Limb (tissue), 2 donors: ENCODE measurements around the gene IFNGR1.
"Not testable (repeated sequence)": the region's sequence is repeated elsewhere in the genome, so short reads cannot be mapped to it uniquely, and the experiment has no call there.

Source experiments
- DNase-seq, 2 donors: peaks; one replicate each; pipeline ENCODE4 v3.0.0-alpha.2; 2016; ENCODE audit errors: extremely low spot score in 2 of 2

IFNGR1 gene

DNA sequence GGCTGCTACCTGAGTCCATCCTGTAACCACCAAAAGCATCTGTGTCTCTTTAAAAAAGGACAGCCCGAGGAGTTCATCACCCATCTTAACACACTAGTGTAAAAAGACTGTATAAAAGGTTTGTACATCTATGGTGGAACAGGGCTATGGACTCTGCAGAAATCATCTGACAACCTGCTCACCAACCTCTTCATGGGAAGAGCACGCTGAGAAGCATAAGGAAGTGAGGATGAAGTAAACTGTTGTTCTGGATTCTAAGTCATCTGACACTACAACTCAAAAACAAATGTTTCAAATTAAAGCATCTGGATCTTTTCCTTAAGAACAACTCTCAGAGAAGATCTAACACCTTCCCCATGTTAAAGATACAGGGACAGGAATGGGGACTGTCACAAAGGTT, 5.4 kb downstream of the IFNGR1 start:
- DNase-seq = no peak

GRCh38 chr6:137213331-137213740, 5.8 kb downstream of the IFNGR1 start:
- no peak for DNase-seq

- DNase-seq = no peak
Observed at GRCh38 chr6:137211910-137212309, 7.3 kb downstream of the IFNGR1 start.

GRCh38 chr6:137210903-137211302, 8.3 kb downstream of the IFNGR1 start:
- DNase-seq = no peak

- no peak for DNase-seq
Observed at GRCh38 chr6:137208279-137208678, 10.9 kb downstream of the IFNGR1 start.

DNA sequence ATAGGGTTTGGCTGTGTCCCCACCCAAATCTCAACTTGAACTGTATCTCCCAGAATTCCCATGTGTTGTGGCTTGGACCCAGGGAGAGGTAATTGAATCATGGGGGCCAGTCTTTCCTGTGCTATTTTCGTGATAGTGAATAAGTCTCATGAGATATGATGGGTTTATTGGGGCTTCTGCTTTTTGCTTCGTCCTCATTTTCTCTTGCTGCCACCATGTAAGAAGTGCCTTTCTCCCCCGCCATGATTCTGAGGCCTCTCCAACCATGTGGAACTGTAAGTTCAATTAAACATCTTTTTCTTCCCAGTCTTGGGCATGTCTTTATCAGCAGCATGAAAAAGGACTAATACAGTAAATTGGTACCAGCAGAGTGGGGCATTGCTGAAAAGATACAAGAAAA, 11.7 kb downstream of the IFNGR1 start:
- DNase-seq = not testable (repeated sequence)

DNA sequence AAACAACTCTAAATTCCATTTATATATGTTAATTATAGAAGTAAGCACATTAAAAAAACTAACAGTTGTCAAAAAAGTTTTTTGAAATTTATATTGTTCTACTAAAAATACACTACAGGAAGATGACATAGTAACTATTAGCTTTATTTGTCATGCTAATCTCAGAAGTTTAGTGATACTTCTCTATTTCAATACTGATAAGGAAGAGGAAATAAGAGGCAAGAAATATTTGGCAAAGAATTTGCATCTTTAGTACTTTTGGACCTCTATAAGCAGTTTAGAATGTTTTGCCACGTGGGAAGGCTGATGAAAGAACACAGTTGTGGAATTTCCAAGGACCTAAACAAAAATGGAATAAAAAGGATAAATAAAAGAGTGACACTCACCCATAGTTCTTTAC, 12.6 kb downstream of the IFNGR1 start:
- no peak for DNase-seq

DNA sequence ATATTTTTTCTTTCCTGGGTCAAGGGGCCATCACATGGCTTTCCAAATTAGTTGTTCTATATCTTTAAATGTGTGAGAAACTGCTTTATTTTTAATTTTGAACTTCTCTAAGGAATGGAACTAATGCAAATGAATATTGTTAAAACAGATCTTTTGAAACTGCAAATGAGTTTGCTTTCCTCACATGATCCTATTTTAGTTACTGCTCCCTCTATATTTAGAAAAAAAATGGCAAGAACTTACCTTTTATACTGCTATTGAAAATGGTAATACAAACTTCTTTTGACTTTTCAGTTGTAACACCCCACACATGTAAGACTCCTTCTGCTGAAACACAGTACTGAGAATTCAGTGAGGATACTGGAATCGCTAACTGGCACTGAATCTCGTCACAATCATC, 15.9 kb downstream of the IFNGR1 start:
- no peak for DNase-seq

- DNase-seq = no peak
Observed at GRCh38 chr6:137202078-137202477, 17.1 kb downstream of the IFNGR1 start.

GRCh38 chr6:137201006-137201405, 18.2 kb downstream of the IFNGR1 start:
- DNase-seq = no peak

DNA sequence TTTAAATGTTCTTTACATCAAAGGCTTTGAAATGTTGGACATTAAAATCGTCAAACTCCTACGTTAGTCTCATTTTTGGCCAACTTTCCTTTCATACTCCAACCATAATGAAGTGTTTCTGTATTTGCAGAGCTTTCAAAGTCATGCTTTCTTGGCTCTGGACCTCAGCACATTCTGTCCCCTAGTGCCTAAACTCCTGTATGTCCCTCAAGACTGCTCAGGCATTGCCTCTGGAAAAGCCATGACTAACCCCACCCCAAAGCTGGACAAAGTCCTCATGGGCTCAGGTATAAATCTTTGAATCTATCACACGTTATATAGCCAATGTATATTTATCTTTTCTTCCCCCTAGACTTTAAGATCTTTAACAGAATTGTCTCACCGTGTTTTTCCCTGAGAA, 18.9 kb downstream of the IFNGR1 start:
- DNase-seq = no peak

DNA sequence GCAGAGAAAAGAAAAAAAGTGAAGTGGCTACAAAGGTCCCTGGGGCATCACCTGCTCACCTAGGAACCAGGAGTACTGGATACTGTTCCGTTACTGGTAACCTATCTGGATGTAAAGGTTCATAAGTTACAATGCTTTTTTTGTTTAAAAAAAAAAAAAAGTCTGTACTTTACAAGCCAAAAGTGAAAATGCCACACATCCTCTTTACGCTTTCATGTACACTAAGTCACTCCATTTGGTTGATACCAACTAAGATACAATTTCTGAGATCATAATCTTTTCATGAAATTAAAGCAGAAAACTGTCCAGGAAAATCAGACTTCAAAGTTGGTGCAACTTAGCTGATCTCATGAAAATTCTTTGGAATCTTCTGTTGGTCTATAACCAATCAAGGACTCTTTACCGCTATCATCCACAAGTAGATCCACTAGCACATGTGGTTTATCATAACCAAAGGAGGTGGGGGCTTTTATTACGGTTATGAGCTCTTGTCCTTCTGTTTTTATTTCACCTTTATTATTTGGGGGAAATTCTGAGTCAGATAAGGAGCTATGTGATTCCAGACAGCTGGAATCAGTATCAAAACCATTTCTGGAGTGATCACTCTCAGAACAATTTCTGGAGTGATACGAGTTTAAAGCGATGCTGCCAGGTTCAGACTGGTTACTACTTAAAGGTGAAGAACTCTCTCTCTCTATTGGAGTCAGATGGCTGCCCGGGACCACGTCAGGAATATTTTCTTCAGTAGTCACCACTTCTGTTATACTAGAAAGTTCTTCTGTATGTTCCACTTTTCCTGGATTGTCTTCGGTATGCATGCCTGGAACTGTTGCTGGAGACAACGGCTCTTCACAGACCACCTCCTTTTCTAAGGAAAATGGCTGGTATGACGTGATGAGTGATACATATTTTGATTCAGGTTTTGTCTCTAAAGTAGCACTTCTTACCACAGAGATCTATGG, 21.2 kb downstream of the IFNGR1 start:
- DNase-seq = no peak

DNA sequence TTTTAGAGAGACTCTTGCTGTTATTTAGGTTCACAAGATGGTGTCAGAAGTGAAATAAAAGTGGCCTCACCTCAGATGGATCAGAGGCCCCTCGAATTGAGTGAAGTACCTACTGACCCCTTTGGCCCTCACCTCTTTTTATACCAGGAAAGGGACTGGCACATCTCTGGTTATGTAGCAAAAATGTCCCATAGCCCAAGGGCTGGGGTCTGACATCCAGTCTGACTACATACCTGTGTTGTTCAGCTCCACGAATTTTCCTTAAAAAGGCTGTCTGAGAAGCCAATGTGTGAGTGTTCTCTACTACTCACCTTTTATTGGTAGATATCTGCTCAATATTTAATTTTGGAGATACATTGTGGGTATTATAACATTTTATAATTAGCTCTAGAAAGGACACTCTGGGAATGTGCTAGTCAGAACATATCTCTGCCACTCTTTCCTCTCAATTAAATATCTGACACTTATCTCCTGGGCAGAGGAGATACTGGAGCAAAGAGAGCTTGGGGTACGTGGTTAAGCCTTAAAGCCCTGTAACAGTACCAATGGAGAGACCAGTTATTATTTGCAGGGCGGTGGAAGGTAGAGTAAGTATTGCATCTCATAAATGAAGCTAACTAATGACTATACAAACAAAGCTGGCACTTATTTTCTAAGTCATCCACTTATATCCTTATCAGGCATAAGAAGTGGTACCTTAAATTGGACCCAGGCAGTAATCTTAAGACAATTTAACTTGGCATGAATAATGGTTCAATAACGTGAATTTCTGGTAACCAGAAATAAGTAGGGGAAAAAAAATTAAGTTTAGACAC, 25.7 kb downstream of the IFNGR1 start:
- no peak for DNase-seq

DNA sequence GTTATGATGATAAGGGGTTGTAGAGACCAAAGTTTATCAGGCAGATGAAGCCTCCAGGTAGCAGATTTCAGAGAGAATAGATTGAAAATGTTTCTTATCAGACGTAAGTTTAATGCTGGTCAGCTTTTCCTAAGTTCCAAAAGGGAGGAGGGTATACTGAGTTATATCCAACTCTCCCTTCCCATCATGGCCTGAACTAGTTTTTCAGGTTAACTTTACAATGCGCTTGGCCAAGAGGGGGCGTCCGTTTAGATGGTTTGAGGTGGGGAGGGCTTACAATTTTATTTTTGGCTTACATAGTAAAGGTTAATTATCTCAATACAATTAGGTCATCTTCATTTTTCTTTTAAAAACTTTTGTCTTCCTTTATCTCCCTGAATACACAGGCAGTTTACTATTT, 26.4 kb downstream of the IFNGR1 start:
- DNase-seq = no peak

GRCh38 chr6:137191670-137192069, 27.5 kb downstream of the IFNGR1 start:
- peak in 1 of 2 donors; percentile 11 for DNase-seq

DNA sequence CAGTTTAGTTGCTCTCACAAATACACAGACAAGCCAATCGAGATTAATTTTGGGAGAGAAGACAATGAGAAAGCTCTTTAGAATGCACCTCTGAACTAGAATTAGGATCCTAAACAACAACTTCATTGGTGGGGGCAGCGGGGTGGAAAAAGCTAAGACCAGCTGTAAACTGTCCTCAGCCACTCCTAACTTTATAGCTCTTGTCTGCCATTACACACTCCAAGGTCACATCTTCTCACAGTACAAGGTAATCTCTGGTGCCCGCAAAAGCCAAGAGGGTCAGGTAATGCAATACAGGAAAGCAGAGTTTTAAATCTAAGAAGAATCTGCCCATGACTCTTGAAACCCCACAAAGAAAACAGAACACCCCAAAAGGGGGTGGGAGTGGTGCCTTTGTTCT, 27.9 kb downstream of the IFNGR1 start:
- no peak for DNase-seq

- DNase-seq = no peak
Observed at GRCh38 chr6:137190583-137191094, 28.5 kb downstream of the IFNGR1 start.

DNA sequence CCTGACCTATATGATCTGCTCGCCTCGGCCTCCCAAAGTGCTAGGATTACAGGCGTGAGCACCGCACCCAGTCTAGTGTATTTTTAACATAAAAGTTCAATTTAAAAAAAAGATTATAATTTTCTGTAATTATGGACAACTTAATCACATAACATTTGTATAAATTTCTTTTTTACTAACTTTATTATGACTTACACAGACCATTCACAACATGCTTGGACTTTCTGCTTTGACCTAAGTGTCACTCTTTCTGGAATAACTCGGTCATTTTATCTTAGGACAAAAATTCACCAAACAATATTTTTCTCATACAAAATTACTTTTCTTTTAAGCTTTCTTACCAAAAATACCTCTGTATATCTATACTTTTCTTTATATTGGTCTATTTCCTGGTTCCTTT, 30.3 kb downstream of the IFNGR1 start:
- DNase-seq = no peak

GRCh38 chr6:137185290-137185689, 33.9 kb downstream of the IFNGR1 start:
- no peak for DNase-seq

DNA sequence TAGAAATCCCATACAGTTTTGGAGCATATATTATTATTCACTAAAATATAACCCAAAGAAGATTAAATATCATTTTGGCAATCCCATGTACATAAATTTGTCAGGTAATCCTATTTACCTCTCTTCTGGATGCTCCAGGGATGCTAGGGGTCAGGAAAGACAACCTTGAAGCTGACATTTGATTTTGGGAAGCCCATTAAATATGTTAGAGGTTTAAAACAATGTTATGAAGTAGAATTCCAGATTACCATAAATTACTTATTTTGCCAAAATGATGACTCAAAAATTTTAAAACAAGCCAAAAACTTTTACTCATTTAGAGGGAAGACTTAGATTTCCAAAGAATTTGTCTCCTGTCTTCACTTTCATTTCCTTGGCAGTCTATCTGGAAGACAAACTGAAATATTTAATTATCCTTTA, 36.5 kb downstream of the IFNGR1 start:
- no peak for DNase-seq

DNA sequence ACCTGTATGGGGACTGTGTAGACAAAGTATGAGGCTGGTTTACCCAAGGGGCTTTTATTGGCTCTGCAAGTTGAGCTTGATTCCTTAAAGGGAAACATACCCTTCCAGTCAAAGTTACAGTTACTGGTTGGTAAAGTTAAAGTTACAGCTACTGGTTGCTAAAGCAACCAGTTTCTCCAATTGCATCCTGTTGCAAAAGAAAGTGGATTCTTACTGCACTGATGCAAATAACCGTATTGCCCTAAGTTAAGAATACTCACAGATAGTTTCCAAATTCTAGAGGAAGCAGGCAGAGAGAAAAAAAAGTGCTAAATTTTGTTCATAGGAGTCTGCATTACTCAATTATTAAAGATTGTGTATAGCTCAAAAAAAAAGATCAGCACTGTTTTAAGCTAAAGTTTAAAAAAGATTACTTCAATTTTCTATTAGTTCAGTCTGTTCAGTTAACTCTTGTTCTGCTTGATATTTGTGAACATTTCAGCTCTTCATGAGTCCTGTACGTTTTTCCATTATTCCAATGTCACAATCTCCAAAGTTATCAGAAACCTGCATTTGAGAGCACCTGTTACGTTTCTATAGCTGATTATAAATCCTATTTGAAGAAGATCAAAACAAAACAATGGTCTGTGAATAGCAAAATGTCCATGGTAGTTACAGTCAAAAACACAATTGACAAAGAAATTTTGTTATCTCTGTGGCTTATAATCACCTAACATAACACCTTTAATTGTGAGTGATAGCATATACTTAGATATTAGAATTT, 37.1 kb downstream of the IFNGR1 start:
- no peak for DNase-seq
